Activated CD8-positive, alpha-beta memory T cell treated with anti-CD3 and anti-CD28 coated beads, Interleukin-2, amount 50 U/mL, for 24 hours (primary cell): ENCODE measurements around the gene MACROH2A2.

ENCODE experiments used
- DNase-seq: peaks from one replicate; pipeline ENCODE4 v3.0.0-alpha.2; 2020; ENCODE audit errors: extremely low read depth

Gene MACROH2A2

DNA sequence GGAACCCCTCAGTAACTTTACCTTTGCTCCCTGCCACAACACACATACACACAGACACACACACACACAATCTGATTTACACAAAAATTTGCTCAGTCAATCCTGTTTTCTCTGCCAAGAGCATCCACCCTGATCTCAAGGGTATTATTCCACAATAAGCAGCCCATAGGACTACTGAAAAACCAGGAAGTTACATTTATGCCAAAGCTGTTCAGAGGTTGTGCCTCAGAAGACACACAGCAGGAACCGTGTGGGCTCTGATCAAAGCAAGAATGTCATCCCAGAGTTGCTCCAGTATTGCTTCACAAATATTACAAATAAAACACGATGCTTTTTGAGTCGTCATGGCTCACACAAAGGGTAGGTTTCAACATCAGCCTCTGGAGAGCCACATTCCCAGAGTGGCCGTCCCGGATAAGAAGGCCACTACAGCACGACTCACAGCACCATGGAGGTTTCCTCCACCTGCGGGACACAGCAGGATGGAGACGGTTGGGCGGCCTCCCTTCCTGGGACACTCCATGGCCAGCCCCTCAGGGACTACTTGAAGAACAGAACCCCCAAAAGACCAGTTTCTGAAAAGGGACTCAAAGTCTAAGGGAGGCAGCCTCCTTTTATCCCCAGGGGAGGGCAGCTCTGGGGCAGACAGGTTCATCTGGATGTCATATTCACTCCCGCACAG is 78.4 kb downstream of the MACROH2A2 start:
- no peak for DNase-seq

DNA sequence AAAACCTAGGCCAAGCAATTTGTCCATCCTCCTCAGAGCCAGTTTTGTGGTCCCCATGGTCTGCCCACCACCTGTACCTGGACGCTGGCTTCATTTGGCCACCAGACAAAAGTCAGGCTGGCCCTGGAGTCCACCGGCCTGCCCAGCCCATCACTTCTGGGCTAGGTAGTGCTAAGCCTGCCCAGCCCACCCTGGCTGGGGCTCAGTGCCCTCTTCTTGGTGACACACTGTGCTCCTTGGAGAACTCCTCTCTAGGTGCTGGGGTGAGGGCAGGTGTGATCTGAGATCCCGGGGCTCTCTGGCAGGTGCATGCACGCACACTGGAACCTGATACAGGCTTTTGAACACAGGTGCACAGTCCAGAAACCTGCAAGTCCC is 78.9 kb downstream of the MACROH2A2 start:
- no peak for DNase-seq

DNA sequence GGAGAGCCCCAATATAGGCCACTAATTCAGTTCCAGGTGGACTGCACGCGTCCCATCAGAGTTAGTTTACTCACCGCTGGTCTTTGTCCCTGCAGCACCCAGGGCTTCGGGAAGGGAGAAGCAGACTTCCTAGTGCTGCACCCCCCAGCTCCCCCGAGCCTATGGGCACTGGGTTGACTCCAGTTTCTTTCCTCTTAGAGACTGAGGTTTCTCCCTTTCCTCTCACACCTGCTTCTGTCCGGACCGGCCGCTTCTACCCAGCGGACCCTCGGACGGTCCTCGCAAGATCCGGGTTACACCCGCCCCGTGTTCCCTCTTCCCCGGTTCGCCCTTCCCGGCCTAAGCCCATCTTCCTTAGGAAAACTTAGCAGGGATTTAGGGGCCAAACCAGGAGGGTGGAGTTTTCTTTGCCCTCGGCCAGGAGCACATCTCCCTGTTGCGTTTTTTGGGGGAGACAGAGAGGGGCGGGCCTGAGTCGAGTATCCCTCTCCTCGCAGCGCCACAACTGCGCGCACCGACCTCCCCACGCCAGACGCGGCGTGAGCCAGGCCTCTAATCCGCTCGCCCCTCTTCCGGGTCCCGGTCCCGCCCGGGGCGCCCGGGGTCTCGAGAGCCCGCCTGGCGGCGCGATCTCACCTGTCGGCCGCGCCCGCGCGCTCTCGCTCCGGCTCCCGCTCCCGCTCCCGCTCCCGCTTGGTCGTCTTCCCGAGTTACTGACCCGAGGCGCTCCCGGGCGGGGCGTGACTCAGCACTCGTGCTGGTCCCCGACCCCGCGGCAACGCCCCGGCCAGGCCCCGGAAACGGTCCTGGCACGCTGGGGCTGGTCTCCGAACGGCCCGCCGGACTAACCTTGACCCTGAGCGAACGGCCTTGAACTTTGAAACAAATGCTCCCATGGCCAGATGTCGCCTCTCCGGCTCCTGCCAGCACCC is 79.7 kb downstream of the MACROH2A2 start, which contains the start of gene AIFM2:
Gene AIFM2 (minus strand): TSS at position 728 of the 932 bp plus-strand sequence. CDS start 8,741 bp downstream, outside the sequence.
- no peak for DNase-seq

DNA sequence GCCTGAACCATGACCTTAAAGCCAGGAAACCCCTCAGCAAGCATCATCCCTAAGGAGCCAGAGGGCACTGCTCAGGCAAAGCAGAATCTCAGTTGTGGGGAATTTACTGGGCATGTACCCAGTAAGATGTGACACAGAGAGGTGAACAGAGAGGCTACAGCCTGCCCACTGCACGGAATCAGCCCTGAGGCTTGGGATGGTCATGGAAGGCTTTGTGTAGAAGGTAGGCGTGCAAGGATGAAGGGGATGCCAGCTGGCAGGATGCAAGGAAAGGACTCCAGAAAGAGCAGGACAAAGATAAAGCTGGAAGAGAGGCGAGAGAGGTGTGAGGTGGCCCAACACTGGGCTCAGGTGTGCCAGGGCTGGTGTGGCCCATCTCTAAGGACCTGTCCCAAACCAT is 82.4 kb downstream of the MACROH2A2 start:
- DNase-seq, result no peak

DNA sequence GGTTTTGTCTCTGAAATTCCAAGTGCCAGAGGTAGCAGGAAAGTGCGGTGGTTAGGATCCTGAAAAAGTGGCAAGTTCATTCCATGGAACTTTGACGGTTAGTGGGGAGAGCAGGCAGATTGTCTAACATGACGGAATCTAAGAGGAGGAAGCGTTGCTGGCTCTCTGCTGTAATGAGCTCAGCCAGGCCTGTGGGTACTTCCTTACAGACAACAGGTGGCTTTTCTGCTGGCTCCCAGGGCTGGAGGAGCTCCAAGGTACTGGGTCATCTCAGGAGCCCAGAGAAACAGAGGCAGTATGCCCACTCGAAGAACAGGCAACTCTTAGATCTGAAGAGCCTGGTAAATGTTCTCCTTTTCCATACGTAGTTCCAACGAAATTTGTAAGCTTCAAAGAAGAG is 83.0 kb downstream of the MACROH2A2 start:
- no peak for DNase-seq

DNA sequence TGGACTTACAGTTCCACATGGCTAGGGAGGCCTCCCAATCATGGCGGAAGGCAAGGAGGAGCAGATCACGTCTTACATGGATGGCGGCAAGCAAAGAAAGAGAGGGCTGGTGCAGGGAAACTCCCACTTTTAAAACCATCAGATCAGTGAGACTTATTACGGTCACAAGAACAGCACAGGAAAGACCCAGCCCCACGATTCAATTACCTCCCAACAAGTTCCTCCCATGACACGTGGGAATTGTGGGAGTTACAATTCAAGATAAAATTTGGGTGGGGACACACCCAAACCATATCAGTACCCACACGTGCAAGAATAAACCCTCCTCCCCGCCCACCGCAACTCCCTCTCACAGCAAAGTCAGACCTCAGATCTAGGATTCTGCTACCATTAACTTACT is 84.5 kb downstream of the MACROH2A2 start:
- DNase-seq, result no peak

DNA sequence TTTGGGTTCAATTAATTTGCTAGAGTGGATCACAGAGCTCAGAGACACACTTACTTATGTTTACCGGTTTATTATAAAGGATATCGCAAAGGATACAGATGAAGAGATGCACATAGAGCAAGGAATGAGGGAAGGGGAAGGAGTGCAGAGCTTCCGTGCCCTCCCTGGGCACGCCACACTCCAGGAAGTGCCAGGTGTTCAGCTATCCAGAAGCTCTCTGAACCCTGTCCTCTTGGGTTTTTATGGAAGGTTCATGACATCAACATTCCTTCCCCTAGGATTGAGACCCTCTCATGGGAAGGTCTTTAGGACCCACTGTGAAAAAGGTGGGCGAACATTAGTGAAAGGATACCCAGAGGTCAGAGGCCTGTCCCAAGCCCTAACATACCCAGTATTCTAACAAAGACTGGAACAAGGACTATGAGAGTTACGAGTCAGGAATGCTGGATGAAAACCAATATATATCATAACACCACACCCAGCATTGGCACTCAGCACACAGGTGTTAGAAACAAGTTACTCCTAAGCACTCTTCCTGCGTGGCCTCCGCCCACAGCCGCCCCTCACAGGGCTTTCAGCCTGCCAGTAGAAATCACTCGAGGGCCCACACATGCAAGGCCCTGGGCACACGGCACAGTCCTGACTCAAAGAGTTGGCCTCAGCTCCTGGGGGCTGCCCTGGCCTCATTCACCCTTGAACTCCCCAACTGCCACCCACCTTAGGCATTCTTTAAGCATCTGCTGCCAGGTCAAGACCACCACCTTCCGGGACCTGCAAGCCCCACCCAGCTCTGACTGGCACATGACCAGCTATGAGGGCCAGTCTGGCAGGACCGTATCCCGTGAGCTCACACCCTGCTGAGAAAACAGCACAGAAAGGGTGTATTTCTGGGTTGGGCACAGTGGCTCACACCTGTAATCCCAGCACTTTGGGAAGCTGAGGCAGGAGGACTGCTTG is 85.6 kb downstream of the MACROH2A2 start:
- DNase-seq, result no peak

DNA sequence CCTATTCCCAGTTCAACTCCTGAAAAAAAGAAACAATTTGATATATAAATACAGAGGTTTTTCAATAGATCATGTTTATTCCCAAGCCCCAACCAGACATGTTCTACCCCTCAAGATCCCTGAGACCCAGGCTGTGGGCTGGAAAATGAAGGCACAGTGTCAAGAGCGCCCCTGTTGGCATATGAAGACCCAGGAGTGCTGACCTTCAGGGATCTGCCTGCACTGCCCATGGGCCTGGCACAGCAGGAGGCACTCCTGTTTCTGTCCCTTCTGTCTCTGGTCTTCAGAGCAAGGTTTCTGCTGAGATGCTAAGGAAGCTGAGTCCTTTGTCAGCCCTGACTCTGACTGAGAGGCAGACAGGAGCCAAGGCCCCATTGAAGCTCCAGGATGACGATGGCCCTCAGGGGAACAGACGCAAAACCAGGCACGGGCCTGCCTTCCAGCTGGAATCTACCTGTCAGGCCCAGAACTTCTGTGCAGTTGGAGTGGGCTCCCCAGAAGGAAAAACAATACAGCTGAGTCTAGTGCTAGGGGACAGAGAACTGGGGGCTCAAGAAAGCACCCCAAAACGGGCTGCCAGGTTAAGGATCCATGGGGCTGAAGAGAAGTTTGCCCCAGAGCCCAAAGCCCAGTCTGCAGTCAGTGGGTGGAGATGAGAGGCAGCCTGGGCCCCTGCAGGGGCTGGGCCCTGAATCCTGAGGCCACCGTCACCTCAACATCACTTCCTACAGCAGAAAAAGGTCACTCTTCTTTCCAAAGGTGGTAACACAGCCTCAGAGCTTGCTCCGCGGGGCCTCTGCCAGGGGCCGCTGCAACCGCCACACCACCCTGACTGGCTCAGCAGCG is 86.7 kb downstream of the MACROH2A2 start:
- no peak for DNase-seq

DNA sequence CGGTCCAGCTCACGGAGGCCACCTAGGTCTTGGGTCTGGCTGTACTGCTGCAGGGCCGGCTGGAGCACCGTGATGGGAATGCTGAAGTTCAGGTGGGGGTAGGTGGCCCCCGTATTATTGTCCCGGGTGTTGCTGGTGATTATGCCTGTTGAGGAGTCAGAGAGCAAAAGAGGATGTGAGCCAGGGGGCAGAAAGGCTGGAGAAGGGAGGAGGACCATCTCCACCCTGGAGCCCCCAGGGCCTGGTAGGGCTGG is 87.3 kb downstream of the MACROH2A2 start:
- no peak for DNase-seq

DNA sequence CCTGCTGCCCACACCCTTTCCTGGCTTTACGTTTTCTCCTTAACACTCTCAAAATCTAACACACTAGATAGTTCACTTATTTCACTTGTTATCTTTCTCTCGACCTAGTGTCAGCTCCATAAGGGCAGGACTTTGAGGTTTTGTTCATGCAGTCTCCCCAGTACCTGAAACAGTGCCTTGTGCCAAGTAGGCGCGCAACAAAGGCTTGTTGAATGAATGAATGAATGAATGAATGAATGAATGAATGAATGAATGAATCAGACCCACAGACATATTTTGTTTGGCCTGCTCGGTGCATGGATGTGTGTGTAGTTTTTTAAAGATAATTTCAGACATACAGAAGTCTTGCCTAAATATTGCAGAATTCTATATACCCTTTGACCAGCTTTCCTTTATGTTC is 87.7 kb downstream of the MACROH2A2 start:
- no peak for DNase-seq

DNA sequence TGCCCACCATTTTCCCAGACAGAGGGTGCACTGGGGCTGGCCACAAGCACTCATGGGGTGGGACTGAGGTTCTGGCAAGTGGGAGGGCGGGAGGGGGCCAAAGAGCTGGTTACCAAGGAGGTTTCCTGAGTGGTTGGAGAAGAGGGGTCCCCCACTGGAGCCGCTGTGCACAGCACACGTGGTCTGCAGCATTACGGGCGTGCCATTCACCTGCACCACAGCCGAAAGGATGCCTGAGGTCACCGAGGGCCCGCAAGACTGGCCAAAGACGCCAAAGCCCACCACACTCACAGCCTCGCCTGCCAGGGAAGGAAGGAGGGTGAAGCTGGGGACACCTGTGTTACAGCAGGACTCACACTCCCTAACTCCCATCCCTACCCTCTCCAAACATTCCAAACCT is 89.9 kb downstream of the MACROH2A2 start:
- no peak for DNase-seq

DNA sequence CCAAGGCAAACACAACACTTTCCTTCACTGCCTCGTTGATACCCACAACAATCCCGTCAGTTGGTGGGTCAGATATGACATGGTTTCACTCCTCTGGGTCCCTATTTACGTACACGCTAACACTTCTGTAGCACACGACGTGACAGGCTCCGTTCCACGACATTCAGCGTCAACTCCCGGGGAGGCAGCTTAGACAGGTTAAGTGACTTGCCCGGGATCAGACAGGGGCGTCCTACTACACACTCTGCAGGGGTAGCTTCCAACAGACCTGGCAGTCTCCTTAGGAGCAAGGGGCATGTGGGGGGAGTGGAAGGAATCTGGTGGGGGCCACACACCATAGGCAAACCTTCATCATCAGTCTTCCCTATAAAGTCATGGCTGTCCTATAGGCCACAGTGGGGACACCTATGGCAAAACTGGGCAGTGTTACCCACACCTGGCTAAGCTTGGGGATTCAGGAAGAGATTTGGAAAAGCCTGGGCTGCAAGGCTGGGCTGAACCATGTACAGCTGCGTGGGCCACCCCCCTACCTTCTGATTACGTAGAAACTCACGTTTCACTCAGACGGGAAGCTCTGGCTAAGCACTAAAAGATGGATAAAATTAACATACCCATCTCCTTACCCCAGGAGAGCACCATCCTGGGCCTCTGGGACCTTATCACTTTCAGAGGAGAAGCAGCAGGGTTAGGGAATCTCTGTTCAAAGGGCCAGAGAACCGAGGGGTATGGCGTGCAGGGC is 91.9 kb downstream of the MACROH2A2 start:
- DNase-seq, result no peak

DNA sequence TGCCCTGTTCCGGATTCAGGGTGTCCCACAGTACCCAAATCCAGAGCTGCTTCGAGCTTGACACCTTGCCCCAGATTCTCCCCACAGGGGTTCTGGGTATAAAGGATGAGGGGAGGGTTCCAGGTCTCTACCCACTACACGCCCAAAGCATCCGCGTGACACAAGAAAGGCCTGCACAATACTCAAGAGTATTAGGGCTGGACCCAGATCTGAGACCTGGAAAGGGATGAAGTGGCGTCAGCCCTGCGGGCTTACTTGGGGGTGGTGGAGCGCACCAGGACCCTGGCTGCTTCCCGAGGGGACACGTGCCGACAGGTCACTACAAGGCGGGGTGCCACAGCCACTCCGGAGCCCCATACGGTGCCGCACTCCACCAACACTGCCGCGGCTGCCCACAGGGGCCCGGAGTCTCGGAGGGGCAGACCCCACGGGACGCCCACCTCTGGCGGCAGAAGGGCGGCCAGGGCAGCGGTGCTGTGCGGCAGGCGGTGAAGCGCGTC is 92.6 kb downstream of the MACROH2A2 start:
- DNase-seq, result no peak

DNA sequence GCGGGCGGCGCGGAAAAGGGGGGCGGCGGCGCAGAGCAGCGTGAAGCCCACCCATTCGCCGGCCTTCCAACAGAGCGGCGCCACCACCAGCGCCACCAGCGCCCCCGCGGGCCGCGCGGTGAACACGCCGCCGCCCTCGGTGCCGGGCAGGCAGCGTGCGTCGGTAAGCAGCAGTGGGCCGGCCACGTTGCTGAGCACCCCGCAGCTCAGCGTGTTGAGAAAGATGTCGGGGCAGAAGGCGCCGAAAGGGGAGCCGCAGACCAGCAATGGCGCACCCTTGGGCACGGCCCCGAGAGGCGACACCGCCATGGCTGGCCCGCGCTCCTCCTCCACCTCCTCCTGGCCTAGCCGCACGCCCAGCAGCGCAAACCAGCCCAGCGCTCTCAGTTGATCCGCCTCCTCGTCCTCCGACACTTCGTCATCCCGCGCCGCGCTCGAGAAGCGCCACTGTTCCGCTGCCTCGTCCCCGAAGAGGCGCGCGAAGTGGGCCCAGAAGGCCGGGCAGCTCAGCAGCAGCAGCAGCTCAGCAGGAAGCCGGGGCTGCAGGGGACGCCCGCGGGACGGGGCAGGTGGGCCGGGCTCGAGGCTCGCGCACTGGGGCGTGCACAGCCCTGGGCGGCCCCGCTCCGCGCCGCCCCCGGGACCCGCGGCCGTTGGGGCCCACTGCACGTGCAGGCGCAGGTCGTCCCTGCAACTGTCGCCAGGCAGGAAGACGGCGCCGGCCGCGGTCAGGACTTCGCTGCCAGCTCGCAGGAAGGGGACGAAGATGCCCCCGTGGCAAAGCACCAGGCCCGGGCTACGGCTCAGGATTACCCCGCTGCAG is 93.2 kb downstream of the MACROH2A2 start:
- no peak for DNase-seq

DNA sequence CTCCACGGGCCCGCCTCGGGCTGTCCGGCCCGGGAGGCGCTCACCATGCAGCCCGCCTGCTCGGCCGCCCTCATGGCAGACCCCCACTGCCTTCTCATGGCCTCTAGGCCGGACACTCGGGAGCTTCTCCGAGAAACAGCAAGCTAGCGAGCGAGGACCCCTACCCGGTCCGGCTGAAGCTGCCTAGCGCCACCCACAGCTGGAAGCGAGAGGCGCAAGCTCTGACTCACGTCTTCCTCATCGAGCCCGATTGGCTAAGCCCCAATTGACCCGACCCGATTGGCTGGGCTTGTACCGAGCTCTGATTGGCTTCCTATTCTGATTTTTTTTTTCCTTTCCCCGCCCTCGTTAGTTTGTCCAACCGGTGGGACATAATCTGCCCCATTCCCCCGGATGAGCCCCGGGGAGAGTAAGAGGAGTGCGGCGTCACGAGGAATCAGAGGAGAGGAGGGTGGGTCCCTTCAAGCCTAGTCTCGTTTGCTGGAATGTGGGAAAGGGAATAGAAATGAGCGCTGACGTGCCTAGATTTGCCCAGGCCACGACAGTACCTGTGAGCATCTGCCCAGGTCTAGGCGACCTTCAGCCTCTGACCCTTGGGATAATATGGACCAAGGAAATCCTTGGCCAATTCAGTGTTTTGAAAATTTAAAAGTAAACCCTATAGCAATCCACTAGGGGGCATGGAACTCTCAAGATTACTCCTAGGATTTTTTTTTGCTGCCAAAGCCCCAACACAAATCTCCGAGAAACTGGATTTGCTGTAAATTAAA is 94.0 kb downstream of the MACROH2A2 start, which contains the start of gene TYSND1:
Gene TYSND1 (minus strand): TSS at position 212 of the 770 bp plus-strand sequence. CDS start 114 bp downstream, at position 98.
- DNase-seq, result peak; percentile 84

DNA sequence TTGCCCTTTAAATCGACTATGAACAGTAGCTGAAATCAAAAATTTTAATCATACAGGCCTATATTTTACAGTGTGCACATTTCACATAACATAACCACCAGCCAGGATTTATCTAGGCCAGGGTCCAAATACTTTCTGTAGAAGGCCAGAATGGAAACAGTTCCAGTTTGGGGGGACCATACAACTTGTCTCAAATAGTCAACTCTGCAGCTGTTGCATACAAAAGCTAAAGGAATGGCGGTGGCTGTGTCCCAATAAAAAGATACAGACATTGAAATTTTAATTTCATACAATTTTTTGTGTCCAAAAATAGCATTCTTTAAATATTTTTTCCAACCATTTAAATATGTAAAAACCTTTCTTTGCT is 94.6 kb downstream of the MACROH2A2 start:
- DNase-seq, result no peak

DNA sequence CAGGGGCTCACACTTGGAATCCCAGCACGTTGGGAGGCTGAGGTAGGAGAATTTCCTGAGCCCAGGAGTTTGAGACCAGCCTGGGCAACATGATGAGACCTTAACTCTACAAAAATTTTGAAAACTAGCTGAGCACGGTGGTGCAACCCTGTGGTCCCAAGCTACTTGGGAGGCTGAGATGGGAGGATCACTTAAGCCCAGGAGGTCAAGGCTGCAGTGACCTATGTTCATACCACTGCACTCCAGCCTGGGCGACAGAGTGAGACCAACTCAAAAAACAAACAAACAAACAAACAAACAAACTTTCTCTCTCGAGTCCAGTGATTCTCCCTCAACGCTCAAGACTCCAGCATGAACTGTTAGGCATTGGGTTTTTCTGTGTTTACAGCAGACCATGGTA is 95.9 kb downstream of the MACROH2A2 start:
- no peak for DNase-seq

DNA sequence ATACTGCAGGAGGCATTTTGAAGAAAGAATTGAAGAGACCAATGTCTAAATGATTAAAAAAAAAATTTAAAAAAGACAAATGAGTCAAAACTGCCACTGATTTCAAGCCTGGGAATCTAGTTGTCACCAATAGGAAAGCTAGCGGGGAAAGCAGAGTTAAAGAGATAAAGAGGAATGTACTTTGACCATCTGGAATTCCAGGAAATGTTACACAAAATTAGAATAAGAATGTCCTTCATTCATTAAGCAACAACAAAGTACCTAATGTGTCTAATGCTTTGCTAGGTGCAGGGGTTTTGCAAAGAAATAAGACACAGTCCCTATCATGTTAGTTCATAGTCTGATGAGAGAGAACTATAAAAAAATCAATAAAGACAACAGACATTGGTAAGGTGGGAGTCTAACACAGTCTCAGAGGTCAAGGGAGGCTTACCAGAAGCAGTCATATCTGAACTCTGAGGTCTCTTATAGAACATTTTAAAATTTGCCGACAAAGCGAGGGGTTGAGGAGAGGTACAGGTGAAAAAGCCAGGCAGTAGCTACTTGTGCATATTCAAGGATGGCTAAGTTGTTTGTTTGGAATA is 102.7 kb downstream of the MACROH2A2 start:
- DNase-seq, result no peak
